A549 (cell line): ENCODE measurements around the gene MMS19. TPM values are rescaled to one million over a fixed set of nuclear protein-coding genes. Genes with fewer than 3 reads are reported as not detected.

Experiments
- ATAC-seq, 2 experiments: fragments of 200-7000 bp in 1 of 2; fragments of >200 bp in 1 of 2; cut with Nextera tagmentation in 1 of 2; cut with Tn5 transposase in 1 of 2; 3 replicates each; pipeline versions ENCODE4 v1.8.0 to v1.9.1; 2018 to 2020; ENCODE audit warnings: mild to moderate bottlenecking in 1 of 2, moderate library complexity in 1 of 2
- CTCF ChIA-PET: fragments of 300-600 bp; sonication (Branson Sonifier 250); formaldehyde crosslinking; extraction: SDS; loops from one replicate; lab custom pipeline; 2021; ENCODE audit warnings: antibody characterized with exemption, inconsistent platforms; lab: Yijun Ruan, JAX
- POLR2A ChIA-PET: fragments of 350-600 bp; formaldehyde crosslinking; extraction: SDS; loops from one replicate; lab custom pipeline; 2021; ENCODE audit warnings: antibody characterized with exemption, inconsistent platforms; lab: Yijun Ruan, JAX
- DNase-seq, 2 experiments: peaks; one replicate each; pipeline versions ENCODE4 v3.0.0 to v3.0.0-alpha.2; 2011 to 2016; ENCODE audit warnings: low read depth in 1 of 2, low spot score in 1 of 2
- FAIRE-seq: peaks from 2 replicates; lab custom pipeline; 2011; peaks lifted over from hg19 to GRCh38; lab: Jason Lieb, UNC
- H3K27ac ChIP-seq, 2 experiments: fragments of >200 bp; sonication (Bioruptor Twin); formaldehyde crosslinking; 3 replicates each; pipeline ENCODE4 v1.5.1; 2016 to 2017
- H3K4me1 ChIP-seq: fragments of >200 bp; sonication (Bioruptor Twin); formaldehyde crosslinking; 3 replicates; pipeline ENCODE4 v1.6.1; 2016
- H3K4me2 ChIP-seq: fragments of >200 bp; sonication (Bioruptor Twin); formaldehyde crosslinking; 3 replicates; pipeline ENCODE4 v1.6.1; 2016
- H3K4me3 ChIP-seq: fragments of >200 bp; sonication (Bioruptor Twin); formaldehyde crosslinking; 3 replicates; pipeline ENCODE4 v1.5.1; 2016
- H3K9me3 ChIP-seq: fragments of >200 bp; sonication (Bioruptor Twin); formaldehyde crosslinking; 3 replicates; pipeline ENCODE4 v1.6.1; 2016
- CBX2 ChIP-seq: fragments of 200-600 bp; sonication (generic); IDR thresholded peaks from 2 replicates; pipeline ENCODE4 v1.6.1; 2016; ENCODE audit warnings: low read depth, mild to moderate bottlenecking, borderline replicate concordance
- CEBPB ChIP-seq, 2 experiments: fragments of >200 bp in 1 of 2; sonication (Bioruptor Twin) in 1 of 2; formaldehyde crosslinking in 1 of 2; IDR thresholded peaks; 2 replicates each; pipeline ENCODE4 v1.6.1; 2012 to 2016
- CHD4 ChIP-seq: fragments of 200-600 bp; sonication (generic); IDR thresholded peaks from 2 replicates; pipeline ENCODE4 v1.6.1; 2016; ENCODE audit warnings: antibody characterized with exemption, mild to moderate bottlenecking, borderline replicate concordance
- EHMT2 ChIP-seq: fragments of 200-600 bp; sonication (generic); IDR thresholded peaks from 2 replicates; pipeline ENCODE4 v1.6.1; 2016; ENCODE audit warnings: antibody characterized with exemption, low read depth, mild to moderate bottlenecking, moderate library complexity
- EP300 ChIP-seq, 2 experiments: fragments of >200 bp; sonication (Bioruptor Twin); formaldehyde crosslinking; IDR thresholded peaks; 2 replicates in 1 of 2; 3 replicates in 1 of 2; pipeline ENCODE4 v1.6.1; 2016 to 2017
- ESRRA ChIP-seq: fragments of 150-350 bp; IDR thresholded peaks from 2 replicates; pipeline ENCODE4 v1.6.1; 2014; ENCODE audit warnings: mild to moderate bottlenecking, low read length, borderline replicate concordance
- GATA3 ChIP-seq: IDR thresholded peaks from 2 replicates; pipeline ENCODE4 v1.6.1; 2012; ENCODE audit warnings: borderline replicate concordance
- HEYL ChIP-seq: fragments of 250-450 bp; sonication (Bioruptor Pico); IDR thresholded peaks from 2 replicates; pipeline ENCODE4 v1.8.0; 2021; ENCODE audit warnings: mild to moderate bottlenecking, moderate library complexity
- HOXB5 ChIP-seq: fragments of 250-450 bp; sonication (Bioruptor Pico); IDR thresholded peaks from 2 replicates; pipeline ENCODE4 v1.5.0; 2020; ENCODE audit warnings: mild to moderate bottlenecking, moderate library complexity
- JUNB ChIP-seq: fragments of >200 bp; sonication (Bioruptor Twin); formaldehyde crosslinking; IDR thresholded peaks from 2 replicates; pipeline ENCODE4 v1.6.1; 2016
- KDM5A ChIP-seq: fragments of 200-600 bp; sonication (generic); IDR thresholded peaks from 2 replicates; pipeline ENCODE4 v1.6.1; 2016; ENCODE audit warnings: antibody characterized with exemption, mild to moderate bottlenecking
- MAFK ChIP-seq: fragments of 450-650 bp; IDR thresholded peaks from 2 replicates; pipeline ENCODE4 v1.6.1; 2014; ENCODE audit not compliant: partially characterized antibody
- NPAS2 ChIP-seq: fragments of 250-450 bp; sonication (Bioruptor Pico); IDR thresholded peaks from 2 replicates; pipeline ENCODE4 v1.8.0; 2022; ENCODE audit warnings: mild to moderate bottlenecking, moderate library complexity, borderline replicate concordance
- NR3C1 ChIP-seq: fragments of >200 bp; sonication (Bioruptor Twin); formaldehyde crosslinking; IDR thresholded peaks from 3 replicates; pipeline ENCODE4 v1.6.1; 2017
- RARB ChIP-seq: fragments of 250-450 bp; sonication (Bioruptor Pico); IDR thresholded peaks from 2 replicates; pipeline ENCODE4 v1.8.0; 2021; ENCODE audit warnings: mild to moderate bottlenecking, moderate library complexity
- REST ChIP-seq: fragments of 200-600 bp; sonication (generic); IDR thresholded peaks from 2 replicates; pipeline ENCODE4 v1.6.1; 2016; ENCODE audit warnings: antibody characterized with exemption, mild to moderate bottlenecking, moderate library complexity
- SREBF2 ChIP-seq: fragments of 450-650 bp; IDR thresholded peaks from 2 replicates; pipeline ENCODE4 v1.6.1; 2014; ENCODE audit warnings: mild to moderate bottlenecking, moderate library complexity
- ZFP36 ChIP-seq: fragments of 450-650 bp; IDR thresholded peaks from 2 replicates; pipeline ENCODE4 v1.6.1; 2014; ENCODE audit warnings: borderline replicate concordance; ENCODE audit not compliant: partially characterized antibody
- ZNF302 ChIP-seq: fragments of 250-450 bp; sonication (Bioruptor Pico); IDR thresholded peaks from 2 replicates; pipeline ENCODE4 v1.9.0; 2021; ENCODE audit warnings: inconsistent platforms, mild to moderate bottlenecking, moderate library complexity
- ZSCAN20 ChIP-seq: fragments of 250-450 bp; sonication (Bioruptor Pico); IDR thresholded peaks from 2 replicates; pipeline ENCODE4 v1.8.0; 2022; ENCODE audit warnings: mild to moderate bottlenecking, moderate library complexity
- WGBS: methylation state at CpG from one replicate; pipeline ENCODE4 v1.1.6; 2017; ENCODE audit errors: missing lambda C conversion rate; 5-methylcytosine and 5-hydroxymethylcytosine counted together
- polyA plus RNA-seq, 4 experiments: library from polyadenylated mRNA; depleted of rRNA in 3 of 4; stranded (reverse); fragments of >200 nt; fragmentation: RNase III in 1 of 4; extraction: RNeasy Plus Mini Kit Qiagen cat#74134 plus additional on column Dnase treatment in 1 of 4; gene quantifications; 2 replicates in 3 of 4; 3 replicates in 1 of 4; pipeline ENCODE4 v1.2.3, GENCODE V29; 2011 to 2017
- TF ChIP-seq, protein P1 (sequence below): fragments of 450-650 bp; IDR thresholded peaks from 2 replicates; pipeline ENCODE4 v1.6.1; 2014; ENCODE audit warnings: antibody characterized with exemption
- TF ChIP-seq, protein P2 (sequence below): fragments of 150-350 bp; IDR thresholded peaks from 2 replicates; pipeline ENCODE4 v1.6.1; 2014; ENCODE audit warnings: low read depth, mild to moderate bottlenecking, low read length
- TF ChIP-seq, protein P3 (sequence below): fragments of >200 bp; sonication (Bioruptor Twin); formaldehyde crosslinking; IDR thresholded peaks from 3 replicates; pipeline ENCODE4 v1.6.1; 2016

MMS19 gene
- polyA plus RNA-seq, 2 of the 4 experiments (the other 2 are of a cell fraction) = 60.6 to 65.6 TPM

GRCh38 chr10:97490592-97490991 lies 7.6 kb downstream of the MMS19 start:
- H3K4me1 ChIP-seq = no peaks in the 10 kb centered on the region; the same call in 2 of the 3 replicates
- ChIA-PET POLR2A (no interaction called here), CTCF (interaction anchor here (0.9 to 2.2 kb wide), 5 partner anchors 9 to 84 kb away, joined by 3 to 8 read pairs (median 6); partner anchors contain the start of gene UBTD1)
- no peak for TF ChIP-seq SREBF2
- no peak for TF ChIP-seq EHMT2
- TF ChIP-seq NR3C1 = no peak
- no peak for TF ChIP-seq EP300 (IDR thresholded peaks at IDR 0.05)
- no peak overlapping the region for H3K4me3 ChIP-seq
- FAIRE-seq (no peak), ATAC-seq (no peak), DNase-seq (no peak)
- H3K27ac ChIP-seq = no peak overlapping the region
- H3K9me3 ChIP-seq = no peaks in the 10 kb centered on the region
- WGBS = 89% methylated on average over 2 of the region's 2 CpGs
- H3K4me2 ChIP-seq = no peak overlapping the region

- CTCF ChIA-PET = interaction anchor here (1.3 kb wide), 1 partner anchor 22 kb away, joined by 3 read pairs; no protein-coding TSS in a partner anchor
- TF ChIP-seq, protein P1, sequence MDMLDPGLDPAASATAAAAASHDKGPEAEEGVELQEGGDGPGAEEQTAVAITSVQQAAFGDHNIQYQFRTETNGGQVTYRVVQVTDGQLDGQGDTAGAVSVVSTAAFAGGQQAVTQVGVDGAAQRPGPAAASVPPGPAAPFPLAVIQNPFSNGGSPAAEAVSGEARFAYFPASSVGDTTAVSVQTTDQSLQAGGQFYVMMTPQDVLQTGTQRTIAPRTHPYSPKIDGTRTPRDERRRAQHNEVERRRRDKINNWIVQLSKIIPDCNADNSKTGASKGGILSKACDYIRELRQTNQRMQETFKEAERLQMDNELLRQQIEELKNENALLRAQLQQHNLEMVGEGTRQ = no peak
- no peaks in the 10 kb centered on the region for H3K9me3 ChIP-seq
- H3K27ac ChIP-seq = no peak overlapping the region
- ATAC-seq (no peak), FAIRE-seq (no peak), DNase-seq (no peak)
- 95% methylated on average over 4 of the region's 4 CpGs for WGBS
- H3K4me1 ChIP-seq = peaks cover 8% of the 10 kb centered on the region; the same call in 2 of the 3 replicates
- POLR2A ChIA-PET = no interaction called here
- no peak overlapping the region for H3K4me3 ChIP-seq
- H3K4me2 ChIP-seq = no peak overlapping the region
Measured at GRCh38 chr10:97485647-97486281, 12.5 kb downstream of the MMS19 start.

GRCh38 chr10:97483921-97484320 lies 14.3 kb downstream of the MMS19 start:
- TF ChIP-seq HOXB5 (no peak), ZNF302 (no peak), ZFP36 (no peak), CHD4 (no peak), NPAS2 (CRISPR knock-in tag) (no peak)
- TF ChIP-seq, protein P2, sequence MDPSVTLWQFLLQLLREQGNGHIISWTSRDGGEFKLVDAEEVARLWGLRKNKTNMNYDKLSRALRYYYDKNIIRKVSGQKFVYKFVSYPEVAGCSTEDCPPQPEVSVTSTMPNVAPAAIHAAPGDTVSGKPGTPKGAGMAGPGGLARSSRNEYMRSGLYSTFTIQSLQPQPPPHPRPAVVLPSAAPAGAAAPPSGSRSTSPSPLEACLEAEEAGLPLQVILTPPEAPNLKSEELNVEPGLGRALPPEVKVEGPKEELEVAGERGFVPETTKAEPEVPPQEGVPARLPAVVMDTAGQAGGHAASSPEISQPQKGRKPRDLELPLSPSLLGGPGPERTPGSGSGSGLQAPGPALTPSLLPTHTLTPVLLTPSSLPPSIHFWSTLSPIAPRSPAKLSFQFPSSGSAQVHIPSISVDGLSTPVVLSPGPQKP = no peak
- ATAC-seq = no peak
- no peak overlapping the region for H3K4me2 ChIP-seq
- H3K4me1 ChIP-seq = peaks cover 12% of the 10 kb centered on the region; the same call in 2 of the 3 replicates
- ChIA-PET CTCF (interaction anchor here (0.6 to 2.9 kb wide), 3 partner anchors 10 to 172 kb away, joined by 3 to 7 read pairs (median 4); no protein-coding TSS in a partner anchor), POLR2A (no interaction called here)
- DNase-seq = no peak
- no peak overlapping the region for H3K4me3 ChIP-seq
- WGBS = 97% methylated on average over 1 of the region's 1 CpG
- H3K9me3 ChIP-seq = no peaks in the 10 kb centered on the region
- FAIRE-seq = no peak
- no peak overlapping the region for H3K27ac ChIP-seq

GRCh38 chr10:97483506-97483905 lies 14.7 kb downstream of the MMS19 start:
- POLR2A ChIA-PET = interaction anchor here (1.4 kb wide), 1 partner anchor 14 kb away, joined by 3 read pairs; no protein-coding TSS in a partner anchor
- peaks cover 12% of the 10 kb centered on the region; the same call in 2 of the 3 replicates for H3K4me1 ChIP-seq
- DNase-seq (no peak), ATAC-seq (no peak), FAIRE-seq (no peak)
- H3K27ac ChIP-seq = no peak overlapping the region
- no peak overlapping the region for H3K4me3 ChIP-seq
- no peaks in the 10 kb centered on the region for H3K9me3 ChIP-seq
- CTCF ChIA-PET = interaction anchor here (0.6 to 2.9 kb wide), 4 partner anchors 10 to 191 kb away, joined by 3 to 9 read pairs (median 5); no protein-coding TSS in a partner anchor
- 93% methylated on average over 3 of the region's 3 CpGs for WGBS
- no peak overlapping the region for H3K4me2 ChIP-seq
- TF ChIP-seq CHD4 = no peak
- TF ChIP-seq, protein P3, sequence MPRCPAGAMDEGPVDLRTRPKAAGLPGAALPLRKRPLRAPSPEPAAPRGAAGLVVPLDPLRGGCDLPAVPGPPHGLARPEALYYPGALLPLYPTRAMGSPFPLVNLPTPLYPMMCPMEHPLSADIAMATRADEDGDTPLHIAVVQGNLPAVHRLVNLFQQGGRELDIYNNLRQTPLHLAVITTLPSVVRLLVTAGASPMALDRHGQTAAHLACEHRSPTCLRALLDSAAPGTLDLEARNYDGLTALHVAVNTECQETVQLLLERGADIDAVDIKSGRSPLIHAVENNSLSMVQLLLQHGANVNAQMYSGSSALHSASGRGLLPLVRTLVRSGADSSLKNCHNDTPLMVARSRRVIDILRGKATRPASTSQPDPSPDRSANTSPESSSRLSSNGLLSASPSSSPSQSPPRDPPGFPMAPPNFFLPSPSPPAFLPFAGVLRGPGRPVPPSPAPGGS = no peak
- no peak for TF ChIP-seq ESRRA
- TF ChIP-seq EP300 (IDR thresholded peaks at IDR 0.05) = no peak
- TF ChIP-seq JUNB = no peak
- TF ChIP-seq RARB (CRISPR knock-in tag) = no peak
- no peak for TF ChIP-seq CBX2
- TF ChIP-seq ZSCAN20 (CRISPR knock-in tag) = no peak
- no peak for TF ChIP-seq HEYL (CRISPR knock-in tag)
- TF ChIP-seq ZFP36 = no peak
- TF ChIP-seq KDM5A = no peak
- TF ChIP-seq GATA3 = no peak
- TF ChIP-seq NPAS2 (CRISPR knock-in tag) = no peak
- TF ChIP-seq MAFK = no peak
- no peak for TF ChIP-seq REST
- no peak for TF ChIP-seq CEBPB (IDR thresholded peaks at IDR 0.05)
